Activated CD4-positive, alpha-beta T cell treated with anti-CD3 and anti-CD28 coated beads, Interleukin-2, Interleukin-4, amounts not matched to agents 100 ng/mL and 50 ng/mL, durations not matched to agents 16 hours and 8 hours (primary cell): ENCODE results near the gene SMC1B.
"Not testable (repeated sequence)": the region's sequence is repeated elsewhere in the genome, so short reads cannot be mapped to it uniquely, and the experiment has no call there.

Experiments
- DNase-seq: peaks from one replicate; pipeline ENCODE4 v3.0.0-alpha.2; 2020; ENCODE audit warnings: low spot score

SMC1B gene

GRCh38 chr22:45296628-45297297 lies 116.6 kb downstream of the SMC1B start:
- no peak for DNase-seq

GRCh38 chr22:45295492-45295891 lies 117.9 kb downstream of the SMC1B start:
- no peak for DNase-seq

- DNase-seq, result not testable (repeated sequence)
Observed at GRCh38 chr22:45295004-45295403, 118.4 kb downstream of the SMC1B start.
